GM19351 (cell line): ENCODE results near the gene KYAT1.
"Not testable (repeated sequence)": the region's sequence is repeated elsewhere in the genome, so short reads cannot be mapped to it uniquely, and the experiment has no call there.

ENCODE experiments used
- ATAC-seq: cut with Tn5 transposase; IDR thresholded peaks from one replicate; pipeline ENCODE4 v1.9.1; 2021; ENCODE audit warnings: mild to moderate bottlenecking, moderate library complexity; ENCODE audit not compliant: unreplicated experiment

KYAT1 gene

GRCh38 chr9:128843171-128843570 lies 38.6 kb downstream of the KYAT1 start:
- ATAC-seq, result not testable (repeated sequence)

- no peak for ATAC-seq
Observed at GRCh38 chr9:128841694-128842492, 39.9 kb downstream of the KYAT1 start.

DNA sequence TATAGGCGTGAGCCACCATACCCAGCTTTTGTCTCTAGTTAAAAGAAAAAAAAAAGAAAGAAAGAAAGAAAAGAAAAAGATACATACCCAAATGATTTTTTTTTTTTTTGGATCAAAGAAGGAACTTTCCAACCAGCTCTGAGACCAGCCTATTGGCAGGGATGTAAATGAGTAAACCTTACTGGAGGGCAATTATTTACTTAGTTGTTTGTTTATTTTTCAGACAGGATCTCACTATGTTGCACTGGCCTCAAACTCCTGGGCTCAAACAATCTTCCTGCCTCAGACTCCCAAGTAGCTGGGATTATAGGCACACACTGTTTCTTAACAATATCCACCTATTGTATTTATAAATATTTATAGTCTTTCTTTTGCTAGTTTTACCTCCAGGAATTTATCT lies 41.2 kb downstream of the KYAT1 start:
- no peak for ATAC-seq

GRCh38 chr9:128838338-128838737 lies 43.4 kb downstream of the KYAT1 start:
- ATAC-seq, result no peak

- no peak for ATAC-seq
Observed at GRCh38 chr9:128836509-128837145, 45.1 kb downstream of the KYAT1 start.

DNA sequence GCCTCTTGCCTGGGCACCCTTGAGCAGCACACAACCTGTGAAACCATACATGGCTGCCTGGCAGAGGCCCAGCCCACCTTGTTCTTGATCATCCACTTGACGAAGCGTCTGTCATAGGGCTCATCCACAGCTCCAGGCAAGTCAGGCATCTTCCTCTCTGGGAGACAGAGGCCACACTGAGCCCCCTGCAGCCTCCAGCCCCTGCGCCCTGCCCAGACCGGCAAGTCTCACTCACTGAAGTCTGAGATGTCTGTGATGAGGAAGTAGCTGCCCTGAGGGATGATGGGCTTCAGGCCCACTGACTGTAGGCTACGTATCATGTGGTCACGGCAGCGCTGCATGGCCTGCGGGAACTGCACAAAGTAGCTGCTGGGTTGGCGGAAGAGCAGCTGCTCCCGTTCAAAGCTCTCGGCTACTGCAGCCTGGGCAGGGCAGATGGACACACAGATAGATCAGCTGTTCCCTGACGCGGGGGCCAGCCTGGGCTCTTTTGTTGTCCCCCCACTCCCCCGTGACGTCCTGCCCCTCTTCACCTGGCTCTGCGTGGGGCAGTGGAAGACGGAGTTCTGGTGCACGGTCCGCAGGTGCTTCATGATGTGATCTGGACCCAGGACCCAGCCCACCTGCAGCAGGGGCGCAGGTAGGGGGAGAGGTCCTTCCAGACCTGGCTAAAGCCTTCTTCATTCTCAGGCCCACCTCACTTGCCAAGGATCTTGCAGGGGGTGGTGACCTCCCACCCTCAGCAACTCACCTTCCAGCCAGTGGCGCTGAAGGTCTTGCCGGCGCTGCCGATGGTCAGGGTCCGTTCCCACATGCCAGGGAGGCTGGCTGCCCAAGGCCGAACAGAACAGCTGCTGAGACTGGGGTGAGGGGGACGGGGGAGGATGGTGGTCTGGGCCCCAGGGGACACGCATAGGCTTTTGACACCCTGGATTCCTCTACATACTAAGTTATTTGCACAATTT lies 46.2 kb downstream of the KYAT1 start:
- no peak for ATAC-seq

GRCh38 chr9:128833696-128834095 lies 48.1 kb downstream of the KYAT1 start:
- ATAC-seq, result no peak

- peak; percentile 98 for ATAC-seq
Observed at GRCh38 chr9:128829477-128830251, 52.1 kb downstream of the KYAT1 start, which contains the start of gene SPOUT1. Gene SPOUT1, minus strand, starts transcription at chr9:128829794. Its CDS starts 14 bp downstream, at chr9:128829780.

- peak; percentile 10 for ATAC-seq
Observed at GRCh38 chr9:128828719-128829452, 52.9 kb downstream of the KYAT1 start.

- ATAC-seq, result no peak
Observed at GRCh38 chr9:128828267-128828666, 53.5 kb downstream of the KYAT1 start.

- no peak for ATAC-seq
Observed at GRCh38 chr9:128825923-128826700, 55.6 kb downstream of the KYAT1 start.

GRCh38 chr9:128824911-128825310 lies 56.8 kb downstream of the KYAT1 start:
- ATAC-seq, result no peak

DNA sequence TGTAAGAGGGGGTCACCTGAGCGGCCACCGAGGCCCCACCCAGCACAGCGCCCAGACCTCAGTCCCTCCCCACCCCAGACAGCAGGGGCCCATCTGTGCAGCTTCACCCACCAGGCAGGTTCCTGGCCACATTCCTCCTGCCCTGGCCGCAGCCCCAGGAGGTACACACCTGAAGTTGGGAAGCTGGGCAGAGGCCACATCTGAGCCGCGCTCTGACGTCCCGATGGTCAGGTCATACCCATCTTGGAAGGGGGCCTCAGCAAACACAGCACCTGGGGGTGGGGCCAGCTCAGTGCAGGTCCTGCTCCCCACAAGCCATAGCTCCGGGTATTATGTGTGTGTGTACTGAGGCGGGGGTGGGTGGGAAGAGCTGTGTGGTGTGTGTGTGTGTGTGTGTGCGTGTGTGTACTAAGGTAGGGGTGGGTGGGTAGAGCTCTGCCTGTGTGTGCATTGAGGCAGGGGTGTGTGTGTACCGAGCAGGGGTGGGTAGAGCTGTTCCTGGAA lies 57.8 kb downstream of the KYAT1 start:
- no peak for ATAC-seq

DNA sequence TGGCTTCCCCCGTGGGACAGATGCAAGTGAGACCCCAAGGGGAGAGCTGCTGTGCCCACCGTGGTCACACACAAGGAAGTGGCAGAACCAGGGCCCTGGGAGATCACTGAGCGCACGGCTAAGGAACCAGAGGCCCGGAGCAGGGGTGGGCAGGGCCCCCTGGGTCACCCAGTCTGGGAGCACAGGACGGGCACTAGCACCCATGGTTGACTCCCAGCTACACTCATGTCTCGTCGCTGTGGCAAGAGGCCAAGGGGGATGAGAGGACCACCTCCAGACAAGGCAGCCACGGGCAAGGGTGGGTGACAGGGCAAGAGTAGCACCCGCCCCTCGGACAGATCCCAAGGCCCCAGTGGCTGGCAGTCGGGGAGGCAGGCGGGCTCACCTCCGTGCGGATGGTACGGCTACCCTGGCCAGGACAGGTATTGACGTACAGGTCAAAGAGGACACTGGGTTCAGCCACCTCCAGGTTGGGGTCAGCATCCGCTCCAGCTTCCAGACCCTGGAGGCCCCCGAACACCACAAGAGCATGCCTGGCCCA lies 58.3 kb downstream of the KYAT1 start:
- no peak for ATAC-seq

- no peak for ATAC-seq
Observed at GRCh38 chr9:128822407-128823042, 59.2 kb downstream of the KYAT1 start.

DNA sequence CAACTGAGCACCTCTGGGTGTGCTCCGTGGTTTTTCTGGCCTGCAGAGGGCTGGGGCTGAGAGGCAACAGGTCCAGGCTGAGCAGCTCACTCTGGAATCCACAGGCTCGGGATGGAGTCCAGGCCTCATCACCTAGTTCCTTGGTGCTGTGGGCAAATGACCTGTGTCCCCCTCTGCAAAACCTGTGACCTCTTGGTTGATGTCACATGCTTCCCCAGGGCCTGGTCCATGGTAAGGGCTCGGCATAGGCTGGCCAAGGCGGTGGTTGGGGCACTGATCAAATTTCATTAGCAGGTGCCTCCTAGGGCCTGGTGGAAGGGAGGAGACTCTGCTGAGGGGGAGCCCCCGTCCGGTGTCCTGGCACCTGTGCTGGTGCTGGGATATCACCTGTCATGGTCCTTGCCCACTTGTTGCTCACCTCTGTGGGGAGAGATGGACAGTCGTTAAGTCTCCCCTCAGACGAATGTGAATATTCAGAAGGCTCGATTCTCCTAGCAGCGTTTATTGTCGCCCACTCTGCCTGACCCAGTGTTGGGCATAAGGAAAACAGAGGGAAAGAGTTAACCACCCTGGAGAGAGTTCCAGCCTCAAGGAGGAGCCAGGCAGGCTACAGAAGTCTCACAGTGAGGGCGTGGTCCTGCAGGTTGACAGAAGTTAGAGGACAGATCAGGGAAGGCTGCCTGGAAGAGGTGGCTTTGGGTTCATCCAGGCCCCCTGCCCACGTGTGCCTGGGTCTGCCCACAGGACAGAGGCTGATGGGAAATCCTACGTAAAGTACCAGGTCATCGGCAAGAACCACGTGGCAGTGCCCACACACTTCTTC lies 60.0 kb downstream of the KYAT1 start:
- ATAC-seq, result no peak
